SK-N-SH treated with all-trans-retinoic acid at 6 μM for 48 hours (cell line): ENCODE data around the gene UBB.

Experiments
- ARNTL ChIP-seq: fragments of 450-650 bp; formaldehyde crosslinking; IDR thresholded peaks from 2 replicates; pipeline ENCODE4 v1.5.0; 2020; ENCODE audit warnings: low read depth, mild to moderate bottlenecking, moderate library complexity, borderline replicate concordance
- PPARA ChIP-seq: fragments of 250-450 bp; sonication (Bioruptor Pico); IDR thresholded peaks from 2 replicates; pipeline ENCODE4 v1.5.0; 2020; ENCODE audit warnings: mild to moderate bottlenecking, borderline replicate concordance
- ZFP3 ChIP-seq: fragments of 250-450 bp; sonication (Bioruptor Pico); IDR thresholded peaks from 2 replicates; pipeline ENCODE4 v1.5.0; 2020; ENCODE audit warnings: mild to moderate bottlenecking, moderate library complexity
- TF ChIP-seq, protein P1 (sequence below): fragments of 250-450 bp; sonication (Bioruptor Pico); IDR thresholded peaks from 2 replicates; pipeline ENCODE4 v1.5.1; 2020; ENCODE audit warnings: low read depth, mild to moderate bottlenecking, moderate library complexity

DNA sequence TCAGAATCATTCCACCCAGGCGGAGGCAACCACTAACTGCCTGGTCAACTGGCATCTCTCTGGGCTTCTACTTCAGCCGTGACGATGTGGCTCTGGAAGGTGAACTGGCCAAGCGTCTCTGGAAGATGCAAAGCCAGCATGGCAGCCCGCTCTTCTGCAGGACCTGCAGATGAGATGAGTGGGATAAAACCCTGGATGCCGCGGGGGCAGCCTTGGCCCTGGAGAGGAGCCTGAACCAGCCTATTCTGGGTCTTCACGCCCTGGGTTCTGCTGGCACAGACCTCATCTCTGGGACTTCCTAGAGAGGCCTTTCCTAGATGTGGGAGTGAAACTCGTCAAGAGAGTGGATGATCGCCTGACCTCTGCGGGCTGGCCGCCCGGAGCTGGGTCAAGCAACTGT lies 10.6 kb downstream of the UBB start:
- TF ChIP-seq, protein P1, sequence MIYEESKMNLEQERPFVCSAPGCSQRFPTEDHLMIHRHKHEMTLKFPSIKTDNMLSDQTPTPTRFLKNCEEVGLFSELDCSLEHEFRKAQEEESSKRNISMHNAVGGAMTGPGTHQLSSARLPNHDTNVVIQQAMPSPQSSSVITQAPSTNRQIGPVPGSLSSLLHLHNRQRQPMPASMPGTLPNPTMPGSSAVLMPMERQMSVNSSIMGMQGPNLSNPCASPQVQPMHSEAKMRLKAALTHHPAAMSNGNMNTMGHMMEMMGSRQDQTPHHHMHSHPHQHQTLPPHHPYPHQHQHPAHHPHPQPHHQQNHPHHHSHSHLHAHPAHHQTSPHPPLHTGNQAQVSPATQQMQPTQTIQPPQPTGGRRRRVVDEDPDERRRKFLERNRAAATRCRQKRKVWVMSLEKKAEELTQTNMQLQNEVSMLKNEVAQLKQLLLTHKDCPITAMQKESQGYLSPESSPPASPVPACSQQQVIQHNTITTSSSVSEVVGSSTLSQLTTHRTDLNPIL (CRISPR knock-in tag), result no peak
- no peak for TF ChIP-seq ZFP3 (CRISPR knock-in tag)
- no peak for TF ChIP-seq ARNTL
- TF ChIP-seq PPARA (CRISPR knock-in tag), result no peak
